NCI-H1105 treated with DMSO at 0.1 percent for 48 hours (cell line): Measurements from ENCODE around the gene TNP1.

ENCODE experiments used
- DNase-seq: peaks from one replicate; lab custom pipeline; 2025; lab: John Stamatoyannopoulos, UW

Gene TNP1

GRCh38 chr2:216838151-216838550 is 21.7 kb downstream of the TNP1 start:
- DNase-seq = no peak

- DNase-seq = no peak
Observed at GRCh38 chr2:216837740-216838139, 22.1 kb downstream of the TNP1 start.

- no peak for DNase-seq
Observed at GRCh38 chr2:216833061-216833460, 26.8 kb downstream of the TNP1 start.

- DNase-seq = peak; percentile 49
Observed at GRCh38 chr2:216830346-216830745, 29.5 kb downstream of the TNP1 start.

GRCh38 chr2:216829533-216829932 is 30.3 kb downstream of the TNP1 start:
- peak; percentile 50 for DNase-seq

- DNase-seq = no peak
Observed at GRCh38 chr2:216827073-216827720, 32.7 kb downstream of the TNP1 start.

GRCh38 chr2:216822470-216822869 is 37.4 kb downstream of the TNP1 start:
- DNase-seq = no peak

- DNase-seq = no peak
Observed at GRCh38 chr2:216820709-216821108, 39.2 kb downstream of the TNP1 start.

- DNase-seq = no peak
Observed at GRCh38 chr2:216819766-216820165, 40.1 kb downstream of the TNP1 start.

- no peak for DNase-seq
Observed at GRCh38 chr2:216819055-216819454, 40.8 kb downstream of the TNP1 start.

- DNase-seq = no peak
Observed at GRCh38 chr2:216810399-216811160, 49.3 kb downstream of the TNP1 start.
